ENCODE results near the gene LRRC23. TPM values are rescaled to one million over a fixed set of nuclear protein-coding genes. Genes with fewer than 3 reads are reported as not detected.
"Not testable (repeated sequence)": the region's sequence is repeated elsewhere in the genome, so short reads cannot be mapped to it uniquely, and the experiment has no call there.

The LRRC23 gene
- total RNA-seq, 6 experiments from 2014 or later = 5.5 to 7.9 (median 6.6) TPM

DNA sequence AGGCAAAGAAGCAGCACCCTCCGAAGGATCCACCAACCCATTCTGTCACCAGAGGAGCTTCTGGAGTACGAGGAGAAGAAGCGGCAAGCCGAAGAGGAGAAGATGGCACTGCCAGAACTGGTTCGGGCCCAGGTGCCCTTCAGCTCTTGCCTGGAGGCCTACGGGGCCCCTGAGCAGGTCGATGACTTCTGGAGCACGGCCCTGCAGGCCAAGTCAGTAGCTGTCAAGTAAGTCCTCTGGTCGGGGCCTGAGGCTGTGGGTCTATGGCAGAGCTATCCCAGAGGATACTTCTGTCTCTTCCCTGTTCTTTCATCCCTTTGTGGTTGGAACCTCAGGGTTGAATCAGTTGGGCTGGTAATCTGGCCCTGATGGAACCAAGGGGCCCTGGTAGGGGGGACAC, 43.2 kb upstream of the LRRC23 start:
- peaks cover 7% of the 10 kb centered on the region for H3K4me1 Mint-ChIP-seq (ENCODE audit: low read depth)
- no peaks in the 10 kb centered on the region for H3K9me3 Mint-ChIP-seq
- TF ChIP-seq, protein P1, sequence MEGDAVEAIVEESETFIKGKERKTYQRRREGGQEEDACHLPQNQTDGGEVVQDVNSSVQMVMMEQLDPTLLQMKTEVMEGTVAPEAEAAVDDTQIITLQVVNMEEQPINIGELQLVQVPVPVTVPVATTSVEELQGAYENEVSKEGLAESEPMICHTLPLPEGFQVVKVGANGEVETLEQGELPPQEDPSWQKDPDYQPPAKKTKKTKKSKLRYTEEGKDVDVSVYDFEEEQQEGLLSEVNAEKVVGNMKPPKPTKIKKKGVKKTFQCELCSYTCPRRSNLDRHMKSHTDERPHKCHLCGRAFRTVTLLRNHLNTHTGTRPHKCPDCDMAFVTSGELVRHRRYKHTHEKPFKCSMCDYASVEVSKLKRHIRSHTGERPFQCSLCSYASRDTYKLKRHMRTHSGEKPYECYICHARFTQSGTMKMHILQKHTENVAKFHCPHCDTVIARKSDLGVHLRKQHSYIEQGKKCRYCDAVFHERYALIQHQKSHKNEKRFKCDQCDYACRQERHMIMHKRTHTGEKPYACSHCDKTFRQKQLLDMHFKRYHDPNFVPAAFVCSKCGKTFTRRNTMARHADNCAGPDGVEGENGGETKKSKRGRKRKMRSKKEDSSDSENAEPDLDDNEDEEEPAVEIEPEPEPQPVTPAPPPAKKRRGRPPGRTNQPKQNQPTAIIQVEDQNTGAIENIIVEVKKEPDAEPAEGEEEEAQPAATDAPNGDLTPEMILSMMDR (IDR thresholded peaks at IDR 0.05) = no peak
- H3K27me3 Mint-ChIP-seq (ENCODE audit: insufficient read depth) = peaks cover 3% of the 10 kb centered on the region; the same call in 1 of the 2 replicates
- H3K4me3 Mint-ChIP-seq = no peak overlapping the region
- H3K27ac Mint-ChIP-seq = peak overlapping the region; percentile 30; the same call in 1 of the 2 replicates
- H3K36me3 Mint-ChIP-seq (ENCODE audit: low read depth) = peaks cover 63% of the 10 kb centered on the region
- DNase-seq = no peak

DNA sequence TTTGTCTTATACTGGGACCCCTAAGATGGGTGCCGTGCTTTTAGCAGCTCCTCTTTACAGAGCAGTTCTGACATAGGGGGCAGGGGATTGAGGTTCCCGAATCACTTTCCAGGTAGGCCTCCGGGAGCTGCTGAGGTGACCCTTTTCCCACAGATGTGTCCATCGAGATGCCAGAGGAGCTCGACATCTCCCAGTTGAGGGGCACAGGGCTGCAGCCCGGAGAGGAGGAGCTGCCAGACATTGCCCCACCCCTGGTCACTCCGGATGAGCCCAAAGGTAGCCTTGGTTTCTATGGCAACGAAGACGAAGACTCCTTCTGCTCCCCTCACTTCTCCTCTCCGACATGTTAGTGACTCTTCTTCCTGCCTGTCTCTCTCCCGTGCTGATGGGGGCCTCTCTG, 41.6 kb upstream of the LRRC23 start:
- Mint-ChIP-seq H3K27ac (peak overlapping the region; percentile 55), H3K27me3 (ENCODE audit: insufficient read depth) (peaks cover 8% of the 10 kb centered on the region), H3K4me1 (ENCODE audit: low read depth) (peaks cover 14% of the 10 kb centered on the region), H3K9me3 (no peaks in the 10 kb centered on the region), H3K4me3 (no peak overlapping the region), H3K36me3 (ENCODE audit: low read depth) (peaks cover 56% of the 10 kb centered on the region)
- TF ChIP-seq, protein P1 (IDR thresholded peaks at IDR 0.05) = no peak
- no peak for DNase-seq

DNA sequence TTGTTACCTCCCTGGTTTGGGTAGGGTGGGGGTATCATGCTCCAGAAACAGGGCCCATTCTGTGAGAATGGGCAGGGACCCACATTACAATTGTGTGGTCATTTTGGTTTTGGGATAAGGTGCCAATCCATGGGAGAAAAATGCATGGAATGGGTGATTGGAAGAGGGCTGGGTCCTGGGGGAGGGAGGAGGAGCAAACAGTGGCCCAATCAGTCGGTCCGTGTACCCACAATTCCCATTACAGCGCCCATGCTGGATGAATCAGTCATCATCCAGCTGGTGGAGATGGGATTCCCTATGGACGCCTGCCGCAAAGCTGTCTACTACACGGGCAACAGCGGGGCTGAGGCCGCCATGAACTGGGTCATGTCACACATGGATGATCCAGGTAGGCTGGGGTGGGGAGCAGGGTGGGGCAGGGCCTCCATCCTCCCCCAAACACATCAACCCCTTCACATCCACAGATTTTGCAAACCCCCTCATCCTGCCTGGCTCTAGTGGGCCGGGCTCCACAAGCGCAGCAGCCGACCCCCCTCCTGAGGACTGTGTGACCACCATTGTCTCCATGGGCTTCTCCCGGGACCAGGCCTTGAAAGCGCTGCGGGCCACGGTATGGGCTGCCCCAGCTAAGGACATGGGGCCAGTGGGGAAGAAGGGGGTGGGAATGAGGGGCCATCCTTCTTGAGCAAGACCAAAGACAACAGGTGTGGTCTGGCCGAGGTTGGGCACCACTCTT, 40.9 kb upstream of the LRRC23 start:
- Mint-ChIP-seq H3K36me3 (ENCODE audit: low read depth) (peaks cover 60% of the 10 kb centered on the region), H3K4me1 (ENCODE audit: low read depth) (peaks cover 18% of the 10 kb centered on the region), H3K9me3 (no peaks in the 10 kb centered on the region), H3K27ac (peak overlapping the region; percentile 55), H3K27me3 (ENCODE audit: insufficient read depth) (peaks cover 13% of the 10 kb centered on the region), H3K4me3 (no peak overlapping the region)
- DNase-seq = no peak
- TF ChIP-seq, protein P1 (IDR thresholded peaks at IDR 0.05) = no peak

DNA sequence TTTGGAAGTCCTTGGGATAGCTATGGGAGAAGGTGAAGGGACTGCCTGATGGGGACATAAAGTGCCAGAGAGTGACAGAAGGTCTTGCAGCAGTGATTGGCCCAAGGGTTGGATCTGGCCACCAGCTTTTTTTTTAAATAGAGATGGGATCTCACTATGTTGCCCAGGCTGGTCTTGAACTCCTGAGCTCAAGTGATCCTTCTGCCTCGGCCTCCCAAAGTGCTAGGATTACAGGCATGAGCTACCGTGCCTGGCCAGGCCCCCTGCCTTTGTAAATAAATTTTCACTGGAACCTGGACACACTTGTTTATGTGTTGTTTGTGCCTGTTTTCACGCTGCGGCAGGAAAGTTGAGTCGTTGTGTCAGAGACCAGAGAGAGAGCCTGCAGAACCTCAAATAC, 39.3 kb upstream of the LRRC23 start:
- H3K27me3 Mint-ChIP-seq (ENCODE audit: insufficient read depth) = peaks cover 17% of the 10 kb centered on the region
- H3K36me3 Mint-ChIP-seq (ENCODE audit: low read depth) = peaks cover 68% of the 10 kb centered on the region
- not testable (repeated sequence) for H3K9me3 Mint-ChIP-seq, H3K4me3 Mint-ChIP-seq, H3K27ac Mint-ChIP-seq, DNase-seq
- H3K4me1 Mint-ChIP-seq (ENCODE audit: low read depth) = peaks cover 33% of the 10 kb centered on the region

DNA sequence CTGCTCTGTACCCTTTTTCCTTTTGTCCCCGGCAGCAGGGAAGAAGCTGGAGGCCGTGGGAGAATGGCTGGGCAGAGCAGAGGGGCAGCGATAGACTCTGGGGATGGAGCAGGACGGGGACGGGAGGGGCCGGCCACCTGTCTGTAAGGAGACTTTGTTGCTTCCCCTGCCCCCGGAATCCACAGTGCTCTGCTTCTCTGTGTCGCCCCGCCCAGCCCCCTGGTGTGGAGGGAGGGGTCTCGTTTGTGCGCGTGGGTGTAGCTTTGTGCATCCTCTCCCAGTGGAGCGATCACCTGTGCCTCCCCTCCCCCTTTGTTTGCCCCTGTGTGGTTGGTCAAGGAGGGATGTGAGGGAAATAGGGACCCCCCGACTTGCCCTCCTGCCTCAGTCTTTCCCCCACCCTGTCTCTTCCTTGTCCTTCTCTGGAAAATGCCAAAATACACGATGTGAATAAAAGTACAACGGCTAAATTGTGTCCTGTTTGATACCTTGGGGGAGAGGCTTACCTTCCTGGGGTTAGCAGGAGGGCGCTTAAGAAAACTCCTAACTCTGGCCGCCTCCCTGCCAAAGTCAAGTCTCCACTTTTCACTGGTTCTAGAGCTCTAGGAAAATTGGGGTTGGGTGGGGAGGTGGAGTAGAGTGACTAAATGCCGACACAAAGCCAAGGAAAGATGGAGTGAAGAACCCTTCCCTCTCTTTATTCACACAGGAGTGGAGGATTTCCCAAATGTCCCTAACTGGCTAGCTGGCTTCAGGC, 38.3 kb upstream of the LRRC23 start:
- Mint-ChIP-seq H3K4me1 (ENCODE audit: low read depth) (peaks cover 44% of the 10 kb centered on the region), H3K4me3 (peak overlapping the region; percentile 97), H3K9me3 (no peaks in the 10 kb centered on the region), H3K36me3 (ENCODE audit: low read depth) (peaks cover 62% of the 10 kb centered on the region), H3K27ac (peak overlapping the region; percentile 90), H3K27me3 (ENCODE audit: insufficient read depth) (peaks cover 17% of the 10 kb centered on the region)
- no peak for DNase-seq
- TF ChIP-seq, protein P1 (IDR thresholded peaks at IDR 0.05) = no peak

DNA sequence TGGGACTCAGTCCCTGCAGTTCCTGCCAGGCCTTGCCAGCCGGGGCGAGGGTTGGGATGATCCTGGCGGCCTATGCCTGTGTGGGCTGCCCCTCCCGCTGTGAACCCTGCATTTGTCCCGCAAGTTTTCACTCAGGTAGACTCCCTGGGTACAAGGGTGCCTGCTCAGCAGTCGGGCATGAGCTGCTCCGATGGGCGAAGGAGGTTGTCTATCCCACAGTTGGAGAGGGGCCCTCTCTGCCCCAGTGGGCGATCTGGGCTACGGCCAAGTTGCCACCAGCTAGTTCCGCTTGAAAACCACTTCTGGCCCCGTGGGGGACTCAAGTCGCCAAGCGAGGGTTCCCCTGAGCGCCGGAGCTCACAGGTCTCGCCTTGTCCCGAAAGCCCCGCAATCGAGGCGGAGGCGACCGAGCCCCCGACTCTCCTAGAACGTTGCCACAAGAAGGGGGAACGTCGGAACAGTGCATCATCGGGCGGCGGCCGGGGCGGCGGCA, 37.7 kb upstream of the LRRC23 start:
- Mint-ChIP-seq H3K4me1 (ENCODE audit: low read depth) (peaks cover 50% of the 10 kb centered on the region), H3K36me3 (ENCODE audit: low read depth) (peaks cover 63% of the 10 kb centered on the region), H3K4me3 (peak overlapping the region; percentile 97), H3K27ac (peak overlapping the region; percentile 90), H3K9me3 (no peaks in the 10 kb centered on the region), H3K27me3 (ENCODE audit: insufficient read depth) (peaks cover 17% of the 10 kb centered on the region)
- no peak for DNase-seq
- TF ChIP-seq, protein P1 (IDR thresholded peaks at IDR 0.05) = no peak

Measured in HFFc6 (cell line).